Loucy (cell line): Measurements from ENCODE around the gene BOD1L1.

Experiments
- H2AFZ ChIP-seq: fragments of 200-600 bp; sonication (generic); 2 replicates; pipeline ENCODE4 v1.6.0; 2016; ENCODE audit warnings: antibody characterized with exemption, mild to moderate bottlenecking, low read length, moderate library complexity
- H3F3A ChIP-seq: fragments of 200-600 bp; 2 replicates; pipeline ENCODE4 v1.6.0; 2016; ENCODE audit warnings: antibody characterized with exemption, low read depth, mild to moderate bottlenecking
- H3K27me3 ChIP-seq: fragments of 200-600 bp; sonication (generic); 2 replicates; pipeline ENCODE4 v1.6.1; 2014; ENCODE audit warnings: low read length, mild to moderate bottlenecking; ENCODE audit not compliant: insufficient read depth, poor library complexity, severe bottlenecking
- H3K36me3 ChIP-seq: fragments of 200-600 bp; sonication (generic); 2 replicates; pipeline ENCODE4 v1.6.1; 2016; ENCODE audit warnings: low read length; ENCODE audit not compliant: insufficient read depth
- H3K4me1 ChIP-seq: fragments of 200-600 bp; sonication (generic); 2 replicates; pipeline ENCODE4 v1.5.1; 2014; ENCODE audit warnings: low read length, mild to moderate bottlenecking; ENCODE audit not compliant: insufficient read depth, poor library complexity, severe bottlenecking
- H3K4me2 ChIP-seq: fragments of 200-600 bp; sonication (generic); 2 replicates; pipeline ENCODE4 v1.6.0; 2014; ENCODE audit warnings: antibody characterized with exemption, low read length, low read depth, mild to moderate bottlenecking; ENCODE audit not compliant: poor library complexity, severe bottlenecking
- H3K4me3 ChIP-seq: fragments of 200-600 bp; sonication (generic); 2 replicates; pipeline ENCODE4 v1.5.1; 2014; ENCODE audit warnings: low read length, mild to moderate bottlenecking, mixed read lengths; ENCODE audit not compliant: poor library complexity, severe bottlenecking
- H3K79me2 ChIP-seq: fragments of 200-600 bp; sonication (generic); 2 replicates; pipeline ENCODE4 v1.6.1; 2014; ENCODE audit warnings: low read length; ENCODE audit not compliant: insufficient read depth
- H3K9ac ChIP-seq: fragments of 200-600 bp; sonication (generic); 2 replicates; pipeline ENCODE4 v1.6.0; 2014; ENCODE audit warnings: mild to moderate bottlenecking, low read depth, low read length, moderate library complexity; ENCODE audit not compliant: poor library complexity, severe bottlenecking
- H3K9me2 ChIP-seq: fragments of 200-600 bp; sonication (generic); replicated peaks from 2 replicates; pipeline ENCODE4 v1.6.1; 2016; ENCODE audit warnings: low read depth, low read length, mixed read lengths
- H3K9me3 ChIP-seq: fragments of 200-600 bp; sonication (generic); 2 replicates; pipeline ENCODE4 v1.6.1; 2014; ENCODE audit warnings: mild to moderate bottlenecking, antibody characterized with exemption, low read length, low read depth; ENCODE audit not compliant: insufficient read depth
- H4K20me1 ChIP-seq: fragments of 200-600 bp; sonication (generic); 2 replicates; pipeline ENCODE4 v1.6.0; 2014; ENCODE audit warnings: antibody characterized with exemption, low read length, mild to moderate bottlenecking; ENCODE audit not compliant: insufficient read depth, poor library complexity, severe bottlenecking
- CTCF ChIP-seq: fragments of 200-600 bp; sonication (generic); conservative IDR thresholded peaks from 2 replicates; pipeline ENCODE4 v1.5.1; 2014; ENCODE audit warnings: mild to moderate bottlenecking, antibody characterized with exemption, low read length
- EZH2phosphoT487 ChIP-seq: fragments of 200-600 bp; IDR thresholded peaks from 2 replicates; pipeline ENCODE4 v1.6.1; 2018; ENCODE audit warnings: antibody characterized with exemption, mild to moderate bottlenecking, moderate library complexity, borderline replicate concordance

The BOD1L1 gene

GRCh38 chr4:13590766-13591165, 36.8 kb downstream of the BOD1L1 start:
- Histone ChIP-seq H3K79me2 (no peaks in the 10 kb centered on the region), H3K9ac (no peak overlapping the region), H2AFZ (no peak overlapping the region), H3K36me3 (peaks cover 74% of the 10 kb centered on the region), H3K4me2 (no peak overlapping the region), H3K27me3 (no peaks in the 10 kb centered on the region), H3K4me1 (no peaks in the 10 kb centered on the region), H3K4me3 (no peak overlapping the region), H3F3A (no peaks in the 10 kb centered on the region), H4K20me1 (no peaks in the 10 kb centered on the region), H3K9me3 (no peaks in the 10 kb centered on the region), H3K9me2 (no peaks in the 10 kb centered on the region)
- TF ChIP-seq CTCF (no peak), EZH2phosphoT487 (no peak)

- H3K9ac ChIP-seq, result no peak overlapping the region
Observed at GRCh38 chr4:13588954-13589353, 38.6 kb downstream of the BOD1L1 start.

GRCh38 chr4:13584481-13584880, 43.0 kb downstream of the BOD1L1 start:
- no peaks in the 10 kb centered on the region for H3F3A ChIP-seq
- H3K4me2 ChIP-seq, result no peak overlapping the region
- no peaks in the 10 kb centered on the region for H3K79me2 ChIP-seq
- no peak overlapping the region for H3K4me3 ChIP-seq
- no peaks in the 10 kb centered on the region for H4K20me1 ChIP-seq
- H3K27me3 ChIP-seq, result no peaks in the 10 kb centered on the region
- no peak overlapping the region for H3K9ac ChIP-seq
- H2AFZ ChIP-seq, result no peak overlapping the region
- no peaks in the 10 kb centered on the region for H3K9me2 ChIP-seq
- TF ChIP-seq EZH2phosphoT487, result no peak
- TF ChIP-seq CTCF, result no peak
- no peaks in the 10 kb centered on the region for H3K9me3 ChIP-seq
- no peaks in the 10 kb centered on the region for H3K4me1 ChIP-seq
- H3K36me3 ChIP-seq, result peaks cover 78% of the 10 kb centered on the region

More at GRCh38 chr4:13588954-13589353, 38.6 kb downstream of the BOD1L1 start:
- Histone ChIP-seq H3K4me3 (no peak overlapping the region), H3K4me1 (no peaks in the 10 kb centered on the region), H3K9me2 (no peaks in the 10 kb centered on the region), H3K27me3 (no peaks in the 10 kb centered on the region), H3F3A (no peaks in the 10 kb centered on the region), H3K4me2 (no peak overlapping the region), H3K79me2 (no peaks in the 10 kb centered on the region), H3K36me3 (peaks cover 71% of the 10 kb centered on the region), H4K20me1 (no peaks in the 10 kb centered on the region), H2AFZ (no peak overlapping the region), H3K9me3 (no peaks in the 10 kb centered on the region)
- TF ChIP-seq CTCF, result no peak
- no peak for TF ChIP-seq EZH2phosphoT487
